AG04449 (cell line): Measurements from ENCODE around the gene HNRNPUL1.
"Not testable (repeated sequence)": the region's sequence is repeated elsewhere in the genome, so short reads cannot be mapped to it uniquely, and the experiment has no call there.

Source experiments
- CTCF ChIA-PET: fragments of 350-600 bp; formaldehyde crosslinking; extraction: SDS; loops from one replicate; lab custom pipeline; 2021; ENCODE audit warnings: antibody characterized with exemption; lab: Yijun Ruan, JAX
- POLR2A ChIA-PET: fragments of 400-600, 350-600 bp; formaldehyde crosslinking; extraction: SDS; loops from one replicate; lab custom pipeline; 2020; ENCODE audit warnings: antibody characterized with exemption, inconsistent platforms; lab: Yijun Ruan, JAX
- DNase-seq: peaks from one replicate; pipeline ENCODE4 v3.0.0-alpha.2; 2010; ENCODE audit warnings: low read depth, low spot score
- H3K4me3 ChIP-seq: 2 replicates; pipeline ENCODE4 v1.5.1; 2011; ENCODE audit warnings: low read depth, mild to moderate bottlenecking, control low read depth, low read length
- CTCF ChIP-seq: IDR thresholded peaks from one replicate; pipeline ENCODE4 v1.5.1; 2011; ENCODE audit warnings: mild to moderate bottlenecking, moderate library complexity, low read length, control low read depth, inconsistent platforms; ENCODE audit not compliant: insufficient read depth; ENCODE audit errors: missing control alignments

Gene HNRNPUL1

DNA sequence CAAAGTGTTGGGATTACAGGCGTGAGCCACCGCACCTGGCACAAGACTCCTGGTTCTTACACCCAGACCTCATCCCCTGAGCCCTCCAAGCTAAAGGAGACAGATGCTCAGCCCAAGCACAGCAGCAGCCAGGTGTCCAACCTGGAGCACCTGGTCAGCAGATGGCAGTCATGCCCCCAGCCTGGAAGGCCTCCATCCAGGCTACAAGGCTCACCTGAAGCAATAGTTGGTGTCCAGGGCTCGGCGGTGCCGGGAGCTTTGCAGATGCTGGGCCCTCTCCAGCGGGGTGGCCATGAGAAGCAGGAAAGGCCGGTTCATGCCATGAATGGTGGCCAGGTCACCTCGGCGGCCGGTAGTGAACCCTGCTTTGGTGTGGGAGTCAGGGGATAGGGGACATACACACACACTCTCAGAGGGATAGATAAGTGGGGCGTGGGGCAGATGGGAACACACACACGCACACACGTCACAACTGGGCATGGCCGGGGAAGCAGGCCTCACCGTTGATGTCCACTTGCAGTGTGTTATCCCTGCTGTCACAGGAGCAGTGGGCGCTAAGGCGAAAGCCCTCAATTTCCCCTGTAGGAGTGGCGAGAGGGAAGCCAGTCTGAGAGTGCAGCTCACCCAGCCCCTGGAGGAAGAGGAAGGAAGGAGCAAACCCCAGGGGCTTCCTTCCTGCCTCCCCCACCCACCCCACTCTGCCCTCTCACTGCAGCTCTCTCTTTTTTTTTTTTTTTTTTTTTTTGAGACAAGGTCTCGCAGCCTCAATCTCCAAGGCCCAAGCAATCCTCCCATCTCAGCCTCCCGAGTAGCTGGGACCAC lies 77.7 kb downstream of the HNRNPUL1 start:
- DNase-seq = no peak
- no peak overlapping the region for H3K4me3 ChIP-seq
- TF ChIP-seq CTCF = no peak
- ChIA-PET POLR2A (no interaction called here), CTCF (no interaction called here)

- no peak for DNase-seq
- H3K4me3 ChIP-seq = no peak overlapping the region
- TF ChIP-seq CTCF = no peak
- CTCF ChIA-PET = no interaction called here
- POLR2A ChIA-PET = no interaction called here
Measured at GRCh38 chr19:41344162-41344561, 80.0 kb downstream of the HNRNPUL1 start.

DNA sequence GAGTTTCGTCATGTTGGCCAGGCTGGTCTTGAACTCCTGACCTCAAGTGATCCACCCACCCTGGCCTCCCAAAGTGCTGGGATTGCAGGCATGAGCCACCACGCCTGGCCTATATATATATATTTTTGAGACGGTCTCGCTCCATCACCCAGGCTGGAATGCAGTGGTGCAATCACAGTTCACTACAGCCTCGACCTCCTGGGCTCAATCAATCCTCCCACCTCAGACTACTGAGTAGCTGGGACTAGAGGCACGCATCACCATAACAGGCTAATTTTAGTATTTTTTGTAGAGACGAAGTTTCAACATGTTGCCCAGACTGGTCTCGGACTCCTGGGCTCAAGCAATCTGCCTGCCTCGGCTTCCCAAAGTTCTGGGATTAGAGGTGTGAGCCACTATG lies 82.7 kb downstream of the HNRNPUL1 start:
- DNase-seq, POLR2A ChIA-PET, H3K4me3 ChIP-seq: not testable (repeated sequence)
- CTCF ChIA-PET = interaction anchor here (1.4 to 1.9 kb wide), 2 partner anchors 8 to 25 kb away, joined by 5 read pairs; no protein-coding TSS in a partner anchor

DNA sequence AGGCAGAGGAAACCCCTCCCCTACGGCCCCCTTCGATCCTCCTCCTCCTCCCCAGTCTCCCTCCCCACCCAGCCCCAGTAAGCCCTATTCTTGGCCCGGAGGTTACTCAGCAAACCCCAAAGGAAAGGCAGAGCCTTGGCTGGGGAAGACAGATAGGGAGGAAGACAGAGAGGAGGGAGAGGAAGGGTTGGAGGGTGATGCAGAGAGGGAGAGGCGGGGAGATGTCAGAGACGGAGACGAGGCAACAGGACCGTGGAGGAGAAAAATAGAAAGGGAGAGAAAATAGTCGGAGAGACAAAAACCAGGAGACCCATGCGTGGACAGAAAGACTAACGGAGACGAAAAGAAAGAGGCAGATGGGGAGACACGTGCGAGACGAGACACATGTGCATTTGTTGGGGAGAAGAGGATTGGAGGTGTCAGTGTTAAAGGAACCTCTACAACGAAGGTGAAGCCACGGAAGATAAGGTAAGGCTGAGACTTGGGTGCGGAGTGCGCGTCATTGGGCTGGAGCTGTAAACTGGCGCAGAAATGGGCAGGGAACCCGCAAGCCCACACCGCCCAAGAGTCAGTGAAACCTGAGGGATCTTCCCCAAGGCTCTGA lies 86.7 kb downstream of the HNRNPUL1 start:
- H3K4me3 ChIP-seq = peak overlapping the region; percentile 87
- CTCF ChIA-PET = interaction anchor here (0.8 to 6.8 kb wide), 6 partner anchors 8 to 85 kb away, joined by 3 to 103 read pairs (median 8); partner anchors contain the start of gene B9D2
- TF ChIP-seq CTCF = no peak
- no peak for DNase-seq
- POLR2A ChIA-PET = interaction anchor here (0.5 to 3.8 kb wide), 6 partner anchors 8 to 87 kb away, joined by 3 to 29 read pairs (median 4); partner anchors contain the start of genes B9D2 and CCDC97

DNA sequence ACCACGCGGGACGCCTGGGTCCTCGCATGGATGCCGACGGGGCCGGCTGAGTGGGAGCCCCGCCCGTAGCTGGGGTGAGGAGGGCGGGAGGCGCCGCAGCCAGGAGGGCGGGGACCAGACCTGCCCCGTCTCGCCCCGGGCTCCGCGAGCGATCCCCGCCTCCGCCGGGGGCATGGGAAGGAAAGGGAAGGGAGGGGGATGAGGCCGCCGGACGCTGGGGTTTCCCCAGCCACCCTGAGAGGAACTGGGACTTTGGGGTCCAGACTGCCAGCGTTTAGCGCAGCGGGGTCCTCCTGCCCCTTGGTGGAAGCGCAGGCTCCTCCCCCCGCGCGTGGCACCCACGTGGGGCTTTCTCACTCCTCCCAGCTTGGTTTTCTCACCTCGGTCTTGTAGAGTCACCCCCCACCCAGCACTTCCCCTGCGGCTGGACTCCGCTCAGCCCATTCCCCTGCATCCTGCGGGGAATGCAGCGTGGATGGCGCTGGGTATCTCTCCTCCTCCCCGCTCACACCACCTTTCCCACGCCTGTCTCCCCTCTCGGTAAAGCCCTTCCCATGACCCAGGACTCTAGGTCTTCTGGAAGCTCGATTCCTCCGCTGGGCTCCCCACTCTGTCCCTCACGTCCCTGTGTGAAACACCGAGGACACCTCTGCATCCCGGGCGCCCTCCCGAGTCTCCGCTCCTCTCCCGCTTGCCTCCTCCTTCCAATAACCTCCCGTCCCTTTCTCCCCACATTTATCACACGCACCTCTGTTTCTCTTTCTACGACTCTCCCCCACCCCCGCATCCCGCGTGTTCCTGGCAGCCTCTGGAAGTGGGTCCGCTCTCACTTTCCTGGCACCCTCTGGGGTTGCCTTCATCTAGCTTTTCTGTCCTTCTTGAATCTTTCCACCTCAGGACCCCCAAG lies 87.4 kb downstream of the HNRNPUL1 start:
- POLR2A ChIA-PET = interaction anchor here (0.5 to 3.8 kb wide), 9 partner anchors 9 to 94 kb away, joined by 3 to 29 read pairs (median 4); partner anchors contain the start of genes B9D2 and CCDC97
- CTCF ChIA-PET = interaction anchor here (0.6 to 6.8 kb wide), 17 partner anchors 9 to 147 kb away, joined by 3 to 103 read pairs (median 4); partner anchors contain the start of genes B9D2 and HNRNPUL1
- DNase-seq = no peak

More for the DNA sequence above, 87.4 kb downstream of the HNRNPUL1 start:
- TF ChIP-seq CTCF = no peak
- peak overlapping the region; percentile 87 for H3K4me3 ChIP-seq
